ENCODE results near the gene CD80.
"Not testable (repeated sequence)": the region's sequence is repeated elsewhere in the genome, so short reads cannot be mapped to it uniquely, and the experiment has no call there.

The CD80 gene
- 0.95 to 9.8 (median 4.1) reads per million in 9 experiments for total RNA-seq

GRCh38 chr3:119559441-119559963, at the start of gene CD80:
TSS of gene CD80 (minus strand) at chr3:119559614. CDS start at chr3:119557728, 1,886 bp downstream.
- peak; percentile 54 for ATAC-seq (replicated peaks)
- Mint-ChIP-seq H3K4me1 (ENCODE audit: low read depth in 2 of 2) (peaks cover 8 to 18% of the 10 kb centered on the region in 2 donors), H3K9me3 (no peaks in the 10 kb centered on the region), H3K36me3 (ENCODE audit: insufficient read depth) (peaks cover 4% of the 10 kb centered on the region), H3K27ac (peak within 1 kb of the TSS in 1 of 2 donors; percentile 71), H3K27me3 (peaks cover 0 to 19% of the 10 kb centered on the region in 2 donors), H3K4me3 (peak within 1 kb of the TSS; percentile 1 to 11)
- peak; percentile 36 to 51 (median 40) for DNase-seq

GRCh38 chr3:119608405-119609000, 49.1 kb upstream of the CD80 start:
- no peaks in the 10 kb centered on the region for H3K36me3 Mint-ChIP-seq (ENCODE audit: insufficient read depth)
- DNase-seq (no peak), ATAC-seq (replicated peaks) (no peak)
- H3K4me3 Mint-ChIP-seq: no peak overlapping the region
- no peak overlapping the region for H3K27ac Mint-ChIP-seq
- H3K4me1 Mint-ChIP-seq (ENCODE audit: low read depth in 2 of 2): no peaks in the 10 kb centered on the region
- H3K9me3 Mint-ChIP-seq: no peaks in the 10 kb centered on the region
- peaks cover 12 to 14% of the 10 kb centered on the region in 2 donors for H3K27me3 Mint-ChIP-seq

GRCh38 chr3:119604878-119605277, 45.5 kb upstream of the CD80 start:
- no peak for ATAC-seq (replicated peaks)

GRCh38 chr3:119602676-119603075, 43.3 kb upstream of the CD80 start:
- DNase-seq (no peak), ATAC-seq (replicated peaks) (no peak)
- Mint-ChIP-seq H3K27ac (no peak overlapping the region), H3K36me3 (ENCODE audit: insufficient read depth) (no peaks in the 10 kb centered on the region), H3K27me3 (no peaks in the 10 kb centered on the region), H3K4me3 (no peak overlapping the region), H3K4me1 (ENCODE audit: low read depth in 2 of 2) (no peaks in the 10 kb centered on the region), H3K9me3 (no peaks in the 10 kb centered on the region)

More at GRCh38 chr3:119604878-119605277, 45.5 kb upstream of the CD80 start:
- H3K36me3 Mint-ChIP-seq (ENCODE audit: insufficient read depth): no peaks in the 10 kb centered on the region
- H3K4me1 Mint-ChIP-seq (ENCODE audit: low read depth in 2 of 2): no peaks in the 10 kb centered on the region
- DNase-seq: no peak
- H3K4me3 Mint-ChIP-seq: no peak overlapping the region
- H3K9me3 Mint-ChIP-seq: no peaks in the 10 kb centered on the region
- peaks cover 10 to 12% of the 10 kb centered on the region in 2 donors for H3K27me3 Mint-ChIP-seq
- no peak overlapping the region for H3K27ac Mint-ChIP-seq

- DNase-seq (no peak), ATAC-seq (replicated peaks) (no peak)
- H3K27ac Mint-ChIP-seq: no peak overlapping the region
- H3K4me3 Mint-ChIP-seq: no peak overlapping the region
- H3K27me3 Mint-ChIP-seq: no peaks in the 10 kb centered on the region
- no peaks in the 10 kb centered on the region for H3K9me3 Mint-ChIP-seq
- no peaks in the 10 kb centered on the region for H3K36me3 Mint-ChIP-seq (ENCODE audit: insufficient read depth)
- H3K4me1 Mint-ChIP-seq (ENCODE audit: low read depth in 2 of 2): no peaks in the 10 kb centered on the region
These were observed 41.7 kb upstream of the CD80 start for GRCh38 chr3:119601154-119601553.

- Mint-ChIP-seq H3K27ac (no peak overlapping the region), H3K4me3 (no peak overlapping the region), H3K36me3 (ENCODE audit: insufficient read depth) (no peaks in the 10 kb centered on the region), H3K9me3 (no peaks in the 10 kb centered on the region), H3K4me1 (ENCODE audit: low read depth in 2 of 2) (no peaks in the 10 kb centered on the region), H3K27me3 (no peaks in the 10 kb centered on the region)
- peak; percentile 56 for ATAC-seq (replicated peaks)
- DNase-seq: no peak
These were observed 41.3 kb upstream of the CD80 start for GRCh38 chr3:119600732-119601131.

- DNase-seq (no peak), ATAC-seq (replicated peaks) (no peak)
- Mint-ChIP-seq H3K4me3 (no peak overlapping the region), H3K4me1 (ENCODE audit: low read depth in 2 of 2) (no peaks in the 10 kb centered on the region), H3K27ac (peak overlapping the region in 1 of 2 donors; percentile 32), H3K27me3 (no peaks in the 10 kb centered on the region), H3K36me3 (ENCODE audit: insufficient read depth) (no peaks in the 10 kb centered on the region), H3K9me3 (no peaks in the 10 kb centered on the region)
These were observed 40.3 kb upstream of the CD80 start for GRCh38 chr3:119599558-119600174.

- Mint-ChIP-seq H3K9me3 (no peaks in the 10 kb centered on the region), H3K27me3 (peaks cover 0 to 4% of the 10 kb centered on the region in 2 donors), H3K36me3 (ENCODE audit: insufficient read depth) (no peaks in the 10 kb centered on the region), H3K4me3 (no peak overlapping the region), H3K4me1 (ENCODE audit: low read depth in 2 of 2) (no peaks in the 10 kb centered on the region), H3K27ac (no peak overlapping the region)
- ATAC-seq (replicated peaks) (no peak), DNase-seq (no peak)
These were observed 39.1 kb upstream of the CD80 start for GRCh38 chr3:119598410-119599098.

- ATAC-seq (replicated peaks) (no peak), DNase-seq (no peak)
- Mint-ChIP-seq H3K27ac (no peak within 1 kb of the TSS), H3K36me3 (ENCODE audit: insufficient read depth) (no peaks in the 10 kb centered on the region), H3K27me3 (peaks cover 0 to 8% of the 10 kb centered on the region in 2 donors), H3K4me3 (no peak within 1 kb of the TSS), H3K4me1 (ENCODE audit: low read depth in 2 of 2) (no peaks in the 10 kb centered on the region), H3K9me3 (no peaks in the 10 kb centered on the region)
These were observed 38.3 kb upstream of the CD80 start, which contains the start of gene PLA1A for GRCh38 chr3:119597548-119598288. TSS of gene PLA1A (plus strand) at chr3:119597885. CDS start at chr3:119597914, 29 bp downstream.

- ATAC-seq (replicated peaks) (no peak), DNase-seq (no peak)
- H3K27me3 Mint-ChIP-seq: peaks cover 0 to 8% of the 10 kb centered on the region in 2 donors
- H3K4me3 Mint-ChIP-seq: no peak overlapping the region
- no peaks in the 10 kb centered on the region for H3K4me1 Mint-ChIP-seq (ENCODE audit: low read depth in 2 of 2)
- no peaks in the 10 kb centered on the region for H3K9me3 Mint-ChIP-seq
- H3K27ac Mint-ChIP-seq: no peak overlapping the region
- H3K36me3 Mint-ChIP-seq (ENCODE audit: insufficient read depth): no peaks in the 10 kb centered on the region
These were observed 37.0 kb upstream of the CD80 start for GRCh38 chr3:119596398-119596797.

- DNase-seq (no peak), ATAC-seq (replicated peaks) (no peak)
- Mint-ChIP-seq H3K27ac (no peak overlapping the region), H3K36me3 (ENCODE audit: insufficient read depth) (no peaks in the 10 kb centered on the region), H3K9me3 (no peaks in the 10 kb centered on the region), H3K27me3 (peaks cover 0 to 8% of the 10 kb centered on the region in 2 donors), H3K4me1 (ENCODE audit: low read depth in 2 of 2) (no peaks in the 10 kb centered on the region), H3K4me3 (no peak overlapping the region)
These were observed 36.4 kb upstream of the CD80 start for GRCh38 chr3:119595639-119596334.

- not testable (repeated sequence) for H3K36me3 Mint-ChIP-seq (ENCODE audit: insufficient read depth); H3K4me3 Mint-ChIP-seq; DNase-seq; H3K9me3 Mint-ChIP-seq; H3K27ac Mint-ChIP-seq; ATAC-seq (replicated peaks); H3K4me1 Mint-ChIP-seq (ENCODE audit: low read depth in 2 of 2)
- H3K27me3 Mint-ChIP-seq: peaks cover 0 to 14% of the 10 kb centered on the region in 2 donors
These were observed 35.5 kb upstream of the CD80 start for GRCh38 chr3:119594929-119595328.

GRCh38 chr3:119594066-119594465, 34.7 kb upstream of the CD80 start:
- no peaks in the 10 kb centered on the region for H3K9me3 Mint-ChIP-seq
- H3K36me3 Mint-ChIP-seq (ENCODE audit: insufficient read depth): no peaks in the 10 kb centered on the region
- ATAC-seq (replicated peaks): no peak
- H3K27me3 Mint-ChIP-seq: peaks cover 0 to 23% of the 10 kb centered on the region in 2 donors
- DNase-seq: no peak
- no peaks in the 10 kb centered on the region for H3K4me1 Mint-ChIP-seq (ENCODE audit: low read depth in 2 of 2)
- no peak overlapping the region for H3K4me3 Mint-ChIP-seq
- H3K27ac Mint-ChIP-seq: no peak overlapping the region

All from effector memory CD8-positive, alpha-beta T cell (primary cell).